ENCODE measurements around the gene PXT1. TPM values are rescaled to one million over a fixed set of nuclear protein-coding genes. Genes with fewer than 3 reads are reported as not detected.
"Not testable (repeated sequence)": the region's sequence is repeated elsewhere in the genome, so short reads cannot be mapped to it uniquely, and the experiment has no call there.

The PXT1 gene
- total RNA-seq, 2 experiments from 2014 or later, result 0.22 to 0.37 TPM

DNA sequence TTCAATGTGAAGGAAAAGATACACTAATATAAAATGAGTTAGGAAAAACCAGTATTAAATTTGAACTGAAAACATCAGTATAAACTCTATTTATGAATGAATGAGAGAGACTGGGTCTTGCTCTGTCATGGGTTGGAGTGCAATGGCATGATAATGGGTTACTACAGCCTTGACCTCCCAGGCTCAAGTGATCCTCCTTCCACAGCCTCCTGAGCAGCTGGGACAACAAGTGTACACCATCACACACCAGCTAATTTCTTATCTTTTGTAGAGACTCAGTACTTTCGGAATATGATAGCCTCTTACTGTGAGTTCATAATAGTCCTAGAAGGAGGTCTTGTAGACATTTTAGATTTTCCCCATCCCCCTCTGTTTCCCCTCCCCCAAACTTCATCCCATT is 21.6 kb upstream of the PXT1 start:
- peaks cover 32% of the 10 kb centered on the region for H3K36me3 Mint-ChIP-seq
- DNase-seq (no peak), ATAC-seq (ENCODE audit: low read depth) (no peak)
- POLR2A ChIA-PET, result no interaction called here
- H3K4me3 Mint-ChIP-seq, result no peak overlapping the region
- H3K27ac Mint-ChIP-seq, result no peak overlapping the region
- peaks cover 6% of the 10 kb centered on the region for H3K4me1 Mint-ChIP-seq
- no peaks in the 10 kb centered on the region for H3K27me3 Mint-ChIP-seq
- no peaks in the 10 kb centered on the region for H3K9me3 Mint-ChIP-seq

DNA sequence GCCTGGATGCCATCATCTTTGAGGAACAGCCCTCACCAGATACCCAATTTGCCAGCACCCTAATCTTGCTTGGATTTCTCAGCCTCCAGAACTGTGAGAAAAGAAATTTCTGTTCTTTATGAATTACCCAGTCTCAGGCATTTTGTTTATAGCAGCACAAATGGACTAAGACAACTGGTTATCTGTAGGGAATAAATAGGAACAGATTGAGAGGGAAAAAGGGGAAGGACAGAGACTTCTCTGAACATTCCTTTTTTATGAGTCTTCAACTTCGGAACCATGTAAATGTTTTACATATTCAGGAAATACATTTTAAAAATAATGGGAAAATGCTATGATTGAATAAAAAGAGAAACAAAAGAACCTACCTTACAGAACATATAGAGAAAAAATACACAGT is 21.0 kb upstream of the PXT1 start:
- POLR2A ChIA-PET, result no interaction called here
- no peaks in the 10 kb centered on the region for H3K27me3 Mint-ChIP-seq

DNA sequence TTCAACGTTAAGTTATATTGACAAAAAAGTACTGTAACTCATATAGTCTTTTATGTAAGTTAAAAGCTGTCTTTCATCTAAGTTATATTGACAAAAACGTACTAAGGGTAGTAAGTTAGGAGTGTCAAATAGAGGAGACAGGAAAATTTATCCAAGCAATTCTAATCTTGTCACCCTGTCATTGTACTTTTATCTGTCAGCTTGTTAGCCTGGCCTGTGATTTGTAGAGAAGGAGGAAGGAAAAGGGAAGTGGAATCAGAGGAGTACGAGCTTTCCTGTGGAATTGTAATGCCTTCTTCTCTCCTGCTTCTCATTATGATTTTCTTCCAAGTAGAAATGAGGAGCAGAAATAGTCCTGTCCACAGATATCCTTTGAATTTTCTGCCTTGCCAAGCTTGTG is 19.0 kb upstream of the PXT1 start:
- DNase-seq (no peak), ATAC-seq (ENCODE audit: low read depth) (no peak)
- POLR2A ChIA-PET, result no interaction called here
- Mint-ChIP-seq H3K27ac (no peak overlapping the region), H3K4me1 (peaks cover 7% of the 10 kb centered on the region), H3K4me3 (no peak overlapping the region), H3K9me3 (no peaks in the 10 kb centered on the region), H3K27me3 (no peaks in the 10 kb centered on the region), H3K36me3 (peaks cover 32% of the 10 kb centered on the region)

More for the DNA sequence above, 21.0 kb upstream of the PXT1 start:
- no peaks in the 10 kb centered on the region for H3K9me3 Mint-ChIP-seq
- no peak overlapping the region for H3K27ac Mint-ChIP-seq
- peaks cover 32% of the 10 kb centered on the region for H3K36me3 Mint-ChIP-seq
- ATAC-seq (ENCODE audit: low read depth) (no peak), DNase-seq (no peak)
- H3K4me1 Mint-ChIP-seq, result peaks cover 6% of the 10 kb centered on the region
- H3K4me3 Mint-ChIP-seq, result no peak overlapping the region

GRCh38 chr6:36460916-36461315 is 18.3 kb upstream of the PXT1 start:
- POLR2A ChIA-PET, result no interaction called here
- Mint-ChIP-seq H3K4me1 (peaks cover 7% of the 10 kb centered on the region), H3K4me3 (no peak overlapping the region)

GRCh38 chr6:36459501-36459900 is 16.8 kb upstream of the PXT1 start:
- ATAC-seq (ENCODE audit: low read depth) (no peak), DNase-seq (no peak)
- H3K36me3 Mint-ChIP-seq, result peaks cover 27% of the 10 kb centered on the region
- no peaks in the 10 kb centered on the region for H3K27me3 Mint-ChIP-seq
- no peak overlapping the region for H3K4me3 Mint-ChIP-seq
- H3K27ac Mint-ChIP-seq, result no peak overlapping the region
- H3K9me3 Mint-ChIP-seq, result no peaks in the 10 kb centered on the region
- H3K4me1 Mint-ChIP-seq, result peaks cover 7% of the 10 kb centered on the region
- POLR2A ChIA-PET, result no interaction called here

More at GRCh38 chr6:36460916-36461315, 18.3 kb upstream of the PXT1 start:
- no peak for DNase-seq
- ATAC-seq (ENCODE audit: low read depth), result no peak
- H3K27ac Mint-ChIP-seq, result no peak overlapping the region
- H3K36me3 Mint-ChIP-seq, result peaks cover 28% of the 10 kb centered on the region
- H3K27me3 Mint-ChIP-seq, result no peaks in the 10 kb centered on the region
- H3K9me3 Mint-ChIP-seq, result no peaks in the 10 kb centered on the region

DNA sequence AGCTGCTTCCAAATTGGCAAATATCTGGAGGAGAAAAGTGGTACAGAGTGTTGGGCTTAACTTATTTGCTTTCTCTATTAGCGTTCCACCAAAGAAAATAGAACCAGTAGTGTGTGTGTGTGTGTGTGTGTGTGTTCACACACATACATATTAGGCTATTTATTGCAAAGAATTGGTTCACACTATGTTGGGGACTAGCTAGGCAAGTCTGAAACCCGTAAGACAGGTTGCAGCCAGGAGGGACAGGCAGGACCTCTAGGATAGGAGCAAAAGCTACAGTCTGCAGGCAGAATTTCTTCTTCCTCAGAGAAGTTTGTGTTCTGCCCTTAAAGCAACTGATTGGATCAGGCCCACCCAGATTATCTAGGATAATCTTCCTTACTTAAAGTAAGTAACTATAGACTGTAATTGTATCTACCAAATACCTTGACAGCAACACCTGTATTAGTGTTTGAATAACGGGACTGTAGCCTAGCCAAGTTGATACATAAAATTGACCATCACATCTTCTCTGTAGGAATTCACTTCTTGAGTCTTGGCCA is 12.9 kb upstream of the PXT1 start:
- H3K4me1 Mint-ChIP-seq, result peaks cover 1% of the 10 kb centered on the region
- no peak for DNase-seq
- no peaks in the 10 kb centered on the region for H3K27me3 Mint-ChIP-seq
- no peak overlapping the region for H3K4me3 Mint-ChIP-seq
- no peak overlapping the region for H3K27ac Mint-ChIP-seq
- no peak for ATAC-seq (ENCODE audit: low read depth)
- POLR2A ChIA-PET, result interaction anchor here (0.6 kb wide), 2 partner anchors 29 to 80 kb away, joined by 3 to 4 read pairs; no protein-coding TSS in a partner anchor
- peaks cover 16% of the 10 kb centered on the region for H3K36me3 Mint-ChIP-seq
- H3K9me3 Mint-ChIP-seq, result no peaks in the 10 kb centered on the region

DNA sequence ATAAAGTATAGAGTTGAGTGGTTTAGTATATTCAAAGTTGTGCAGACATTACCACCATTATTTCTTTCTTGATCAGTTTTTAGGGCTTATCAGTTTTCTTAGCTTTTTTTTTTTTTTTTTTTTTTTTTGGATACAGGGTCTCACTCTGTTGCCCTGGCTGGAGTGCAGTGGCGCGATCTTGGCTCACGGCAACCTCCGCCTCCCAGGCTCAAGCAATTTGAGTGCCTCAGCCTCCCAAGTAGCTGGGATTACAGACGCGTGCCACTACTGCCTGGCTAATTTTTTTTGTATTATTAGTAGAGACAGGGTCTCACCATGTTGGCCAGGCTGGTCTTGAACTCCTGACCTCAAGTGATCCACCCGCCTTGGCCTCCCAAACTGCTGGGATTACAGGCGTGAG is 10.2 kb upstream of the PXT1 start:
- POLR2A ChIA-PET, result interaction anchor here (0.6 kb wide), 1 partner anchor 10 kb away, joined by 5 read pairs; no protein-coding TSS in a partner anchor
- H3K4me1 Mint-ChIP-seq; ATAC-seq (ENCODE audit: low read depth); DNase-seq; H3K27ac Mint-ChIP-seq; H3K4me3 Mint-ChIP-seq; H3K27me3 Mint-ChIP-seq; H3K9me3 Mint-ChIP-seq: not testable (repeated sequence)
- H3K36me3 Mint-ChIP-seq, result peaks cover 29% of the 10 kb centered on the region

DNA sequence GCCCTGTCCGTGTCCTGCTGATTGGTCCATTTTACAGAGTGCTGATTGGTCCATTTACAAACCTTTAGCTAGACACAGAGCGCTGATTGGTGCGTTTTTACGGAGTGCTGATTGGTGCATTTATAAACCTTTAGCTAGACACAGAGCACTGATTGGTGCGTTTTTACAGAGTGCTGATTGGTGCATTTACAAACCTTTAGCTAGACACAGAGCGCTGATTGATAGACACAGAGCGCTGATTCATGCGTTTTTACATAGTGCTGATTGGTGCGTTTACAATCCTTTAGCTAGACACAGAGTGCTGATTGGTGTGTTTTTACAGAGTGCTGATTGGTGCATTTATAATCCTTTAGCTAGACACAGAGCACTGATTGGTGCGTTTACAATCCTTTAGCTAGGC is 6.5 kb upstream of the PXT1 start:
- not testable (repeated sequence) for H3K27me3 Mint-ChIP-seq; DNase-seq; H3K4me3 Mint-ChIP-seq; H3K27ac Mint-ChIP-seq; ATAC-seq (ENCODE audit: low read depth); H3K9me3 Mint-ChIP-seq
- H3K36me3 Mint-ChIP-seq, result peaks cover 35% of the 10 kb centered on the region
- POLR2A ChIA-PET, result interaction anchor here (0.6 kb wide), 1 partner anchor 56 kb away, joined by 8 read pairs; no protein-coding TSS in a partner anchor
- H3K4me1 Mint-ChIP-seq, result peaks cover 22% of the 10 kb centered on the region

DNA sequence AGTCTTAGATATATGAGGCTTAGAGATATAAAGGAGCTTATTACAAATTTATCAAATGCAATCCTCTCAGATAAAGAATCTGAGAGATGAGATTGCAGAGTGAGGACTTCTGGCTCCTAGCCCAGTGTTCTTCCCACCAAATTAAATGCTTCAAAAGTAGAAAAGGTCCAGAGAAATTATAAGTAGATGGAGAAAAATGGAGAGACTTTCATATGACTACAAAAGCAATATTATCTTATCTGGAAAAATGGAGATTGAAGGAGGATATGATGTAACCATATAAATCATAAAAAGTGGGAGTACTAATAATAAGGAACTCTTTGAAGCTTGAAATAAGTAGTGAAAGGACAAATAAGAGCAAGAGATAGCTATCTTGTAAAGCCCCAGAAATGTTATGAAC is 3.0 kb upstream of the PXT1 start:
- ATAC-seq (ENCODE audit: low read depth) (no peak), DNase-seq (no peak)
- POLR2A ChIA-PET, result interaction anchor here (0.8 kb wide), 1 partner anchor 15 kb away, joined by 5 read pairs; no protein-coding TSS in a partner anchor
- H3K9me3 Mint-ChIP-seq, result peaks cover 7% of the 10 kb centered on the region
- H3K27me3 Mint-ChIP-seq, result no peaks in the 10 kb centered on the region
- no peak overlapping the region for H3K27ac Mint-ChIP-seq
- H3K4me3 Mint-ChIP-seq, result peak overlapping the region; percentile 21
- H3K4me1 Mint-ChIP-seq, result peaks cover 36% of the 10 kb centered on the region
- peaks cover 28% of the 10 kb centered on the region for H3K36me3 Mint-ChIP-seq

DNA sequence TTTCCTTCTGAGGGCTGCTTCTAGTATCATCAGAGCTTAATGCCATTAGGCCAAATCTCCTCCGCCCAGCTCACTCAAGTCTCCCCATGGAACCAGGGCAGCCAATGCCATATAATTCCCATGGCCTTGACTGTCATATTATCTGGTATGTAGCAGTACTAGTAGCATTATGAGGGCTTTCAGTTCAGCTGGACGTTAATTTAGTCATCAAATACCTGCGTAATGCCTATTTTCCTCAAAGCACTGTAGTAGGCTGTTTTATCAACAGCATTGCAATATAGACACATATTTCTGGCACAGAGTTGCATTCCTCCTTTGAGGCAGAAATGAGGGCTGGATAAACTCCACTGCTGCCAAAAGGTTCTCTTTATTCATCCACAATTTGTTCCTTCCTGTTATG is 1.8 kb upstream of the PXT1 start:
- peaks cover 33% of the 10 kb centered on the region for H3K4me1 Mint-ChIP-seq
- H3K27me3 Mint-ChIP-seq, result no peaks in the 10 kb centered on the region
- H3K9me3 Mint-ChIP-seq, result peaks cover 7% of the 10 kb centered on the region

DNA sequence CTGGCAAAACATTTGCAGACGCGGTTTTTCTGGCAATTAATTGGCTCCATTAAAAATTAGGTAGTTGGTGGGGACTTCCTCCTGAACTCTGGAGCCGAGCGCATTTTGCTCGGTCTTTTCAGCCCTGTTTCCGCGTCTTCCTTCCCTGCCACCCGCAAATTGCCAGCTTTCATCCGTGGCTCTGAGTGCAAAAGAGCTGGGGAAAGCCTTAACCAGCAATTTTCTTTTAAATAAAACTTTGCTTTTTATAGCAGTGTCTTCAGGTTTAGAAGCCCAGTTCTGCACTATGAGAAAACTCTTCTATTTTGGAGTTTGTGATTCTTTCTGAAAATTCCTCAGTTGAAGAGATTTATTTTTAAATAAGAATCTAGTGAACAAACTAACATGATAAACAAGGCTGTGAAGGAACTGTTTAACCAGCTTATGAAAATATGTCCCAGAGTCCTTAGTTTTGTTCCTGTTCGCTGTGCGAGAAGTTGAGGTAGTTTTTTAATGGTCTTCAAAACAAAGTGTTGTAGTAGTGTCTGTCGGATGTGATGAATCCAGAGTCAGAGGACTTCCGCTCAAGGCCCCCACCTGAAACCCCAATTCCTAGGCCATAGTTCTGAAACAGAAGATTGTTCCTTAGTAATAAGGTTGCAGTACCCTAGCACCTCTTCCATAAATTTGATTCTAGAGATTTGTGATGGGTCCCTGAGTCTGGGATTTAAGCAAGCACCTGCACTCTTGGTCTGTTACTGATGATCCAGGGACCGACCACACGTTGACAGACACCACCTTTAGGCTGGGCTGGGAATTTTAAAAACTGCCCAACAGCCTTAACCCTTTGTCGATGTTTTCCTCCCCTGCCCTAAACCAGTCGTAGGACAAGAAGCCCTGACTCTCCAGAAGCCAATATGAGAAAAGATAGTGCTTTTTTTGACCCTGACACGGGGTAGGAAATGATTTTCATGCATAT is 1.1 kb upstream of the PXT1 start:
- Mint-ChIP-seq H3K36me3 (peaks cover 18% of the 10 kb centered on the region), H3K27ac (peak overlapping the region; percentile 96), H3K4me1 (peaks cover 29% of the 10 kb centered on the region), H3K27me3 (no peaks in the 10 kb centered on the region), H3K9me3 (peaks cover 2% of the 10 kb centered on the region), H3K4me3 (peak overlapping the region; percentile 97)
- POLR2A ChIA-PET, result interaction anchor here (0.6 to 2.1 kb wide), 11 partner anchors 9 to 171 kb away, joined by 3 to 9 read pairs (median 4); partner anchors contain the start of gene ETV7
- DNase-seq (no peak), ATAC-seq (ENCODE audit: low read depth) (no peak)

More for the DNA sequence above, 1.8 kb upstream of the PXT1 start:
- Mint-ChIP-seq H3K27ac (peak overlapping the region; percentile 96), H3K4me3 (peak overlapping the region; percentile 97), H3K36me3 (peaks cover 25% of the 10 kb centered on the region)
- POLR2A ChIA-PET, result interaction anchor here (1.4 to 2.1 kb wide), 3 partner anchors 21 to 152 kb away, joined by 3 to 9 read pairs (median 5); no protein-coding TSS in a partner anchor
- ATAC-seq (ENCODE audit: low read depth) (no peak), DNase-seq (no peak)

- ATAC-seq (ENCODE audit: low read depth) (no peak), DNase-seq (peak; percentile 33)
- H3K27me3 Mint-ChIP-seq, result no peaks in the 10 kb centered on the region
- peaks cover 28% of the 10 kb centered on the region for H3K4me1 Mint-ChIP-seq
- H3K27ac Mint-ChIP-seq, result peak overlapping the region; percentile 90
- POLR2A ChIA-PET, result interaction anchor here (1.3 to 1.7 kb wide), 2 partner anchors 19 to 153 kb away, joined by 7 to 11 read pairs; partner anchors contain the start of gene SRSF3
- peaks cover 9% of the 10 kb centered on the region for H3K36me3 Mint-ChIP-seq
- peak overlapping the region; percentile 97 for H3K4me3 Mint-ChIP-seq
- no peaks in the 10 kb centered on the region for H3K9me3 Mint-ChIP-seq
Observed at GRCh38 chr6:36442103-36442670, 467 bp downstream of the PXT1 start.

DNA sequence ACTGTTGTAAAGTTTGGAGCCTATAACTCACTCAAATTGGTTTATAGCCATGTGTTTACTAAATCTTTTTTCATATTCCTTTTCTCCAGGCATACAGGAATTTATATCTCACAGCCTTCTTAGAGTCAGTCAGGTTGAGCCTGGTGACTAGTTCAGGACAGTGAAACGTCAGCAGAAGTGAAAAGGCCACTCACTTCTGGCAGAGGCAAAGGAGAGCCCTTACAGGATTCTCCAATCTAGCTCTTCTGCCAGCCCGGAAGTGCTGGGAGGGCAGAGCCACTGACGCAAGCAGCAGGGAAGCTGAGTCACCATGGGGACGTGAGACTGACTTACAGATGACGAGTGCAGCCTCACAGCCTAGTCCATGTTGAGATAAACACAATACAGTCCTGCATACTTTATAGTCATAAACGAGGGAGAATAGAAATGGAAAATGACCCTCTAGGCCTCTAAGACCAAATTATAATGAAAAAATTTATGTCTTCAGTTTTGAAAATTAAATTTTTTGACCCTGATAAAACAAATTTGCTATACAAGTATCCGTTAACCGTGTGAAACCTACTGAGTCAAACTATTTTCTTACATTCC is 1.3 kb downstream of the PXT1 start:
- Mint-ChIP-seq H3K4me1 (peaks cover 29% of the 10 kb centered on the region), H3K4me3 (peak overlapping the region; percentile 66), H3K36me3 (peaks cover 7% of the 10 kb centered on the region), H3K9me3 (no peaks in the 10 kb centered on the region), H3K27me3 (no peaks in the 10 kb centered on the region), H3K27ac (peak overlapping the region; percentile 92)
- ATAC-seq (ENCODE audit: low read depth) (peak; percentile 74), DNase-seq (peak; percentile 71)
- POLR2A ChIA-PET, result interaction anchor here (1.0 to 1.7 kb wide), 4 partner anchors 12 to 414 kb away, joined by 3 to 11 read pairs (median 6); partner anchors contain the start of genes MAPK14 and SRSF3
